Natural killer cell (primary cell): ENCODE measurements around the gene PATJ. TPM values are rescaled to one million over a fixed set of nuclear protein-coding genes. Genes with fewer than 3 reads are reported as not detected.
"Not testable (repeated sequence)": the region's sequence is repeated elsewhere in the genome, so short reads cannot be mapped to it uniquely, and the experiment has no call there.

ENCODE experiments used
- ATAC-seq, 3 donors: fragments of 150-1000 bp in 2 of 3; fragments of 200-7000 bp in 1 of 3; cut with Tn5 transposase; 1 replicate in 1 of 3; 2 replicates in 2 of 3; pipeline ENCODE4 v1.10.0; 2021; ENCODE audit warnings: mild to moderate bottlenecking in 2 of 3, moderate library complexity in 2 of 3
- DNase-seq, 2 donors: peaks; one replicate each; pipeline versions ENCODE4 v3.0.0 to v3.0.0-alpha.2; 2013 to 2021; ENCODE audit warnings: mixed read lengths in 1 of 2
- H3K27ac ChIP-seq: one replicate; pipeline ENCODE4 v1.5.1; 2013; ENCODE audit warnings: mild to moderate bottlenecking, low read length
- H3K27me3 ChIP-seq: one replicate; pipeline ENCODE4 v1.6.1; 2013; ENCODE audit warnings: low read length; ENCODE audit not compliant: control insufficient read depth, insufficient read depth
- H3K36me3 ChIP-seq: one replicate; pipeline ENCODE4 v1.6.1; 2013; ENCODE audit warnings: low read length; ENCODE audit not compliant: control insufficient read depth, insufficient read depth
- H3K4me1 ChIP-seq: one replicate; pipeline ENCODE4 v1.6.1; 2013; ENCODE audit warnings: low read length; ENCODE audit not compliant: control insufficient read depth, insufficient read depth
- H3K4me3 ChIP-seq: one replicate; pipeline ENCODE4 v1.5.1; 2013; ENCODE audit warnings: low read length
- H3K9me3 ChIP-seq: one replicate; pipeline ENCODE4 v1.6.1; 2013; ENCODE audit warnings: low read length; ENCODE audit not compliant: control insufficient read depth, insufficient read depth
- H3K27ac Mint-ChIP-seq, 2 donors: one replicate each; pipeline ENCODE4 v1.8.0; 2022; ENCODE audit warnings: mild to moderate bottlenecking in 2 of 2, mixed read lengths in 2 of 2, moderate library complexity in 1 of 2
- H3K27me3 Mint-ChIP-seq, 2 donors: one replicate each; pipeline ENCODE4 v1.8.0; 2022; ENCODE audit warnings: low read depth in 2 of 2, mixed read lengths in 2 of 2
- H3K36me3 Mint-ChIP-seq: one replicate; pipeline ENCODE4 v1.8.0; 2022; ENCODE audit warnings: mixed read lengths
- H3K4me1 Mint-ChIP-seq, 2 donors: one replicate each; pipeline ENCODE4 v1.8.0; 2022; ENCODE audit warnings: mixed read lengths in 2 of 2
- H3K4me3 Mint-ChIP-seq: one replicate; pipeline ENCODE4 v1.8.0; 2022; ENCODE audit warnings: mild to moderate bottlenecking, moderate library complexity, mixed read lengths
- H3K9me3 Mint-ChIP-seq, 2 donors: one replicate each; pipeline ENCODE4 v1.8.0; 2022; ENCODE audit warnings: mixed read lengths in 2 of 2
- CTCF ChIP-seq: fragments of 200-600 bp; IDR thresholded peaks from one replicate; pipeline ENCODE4 v1.8.0; 2022; ENCODE audit warnings: antibody characterized with exemption
- WGBS: methylation state at CpG from one replicate; pipeline ENCODE4 v1.1.7; 2013; ENCODE audit warnings: missing lambda C conversion rate; ENCODE audit not compliant: insufficient coverage; 5-methylcytosine and 5-hydroxymethylcytosine counted together
- intact Hi-C: fragments of 100-400 bp; cut with micrococcal nuclease; formaldehyde crosslinking; loops from one replicate; pipeline ENCODE4 v1.14.2; 2022
- total RNA-seq, 4 donors: library from RNA; stranded (reverse); fragments of 120-200 nt in 1 of 4; gene quantifications; one replicate each; pipeline versions ENCODE4 v1.2.3 to v1.2.4, GENCODE V29; 2013 to 2022

The PATJ gene
- total RNA-seq, 3 donors from 2014 or later (not counting 1 experiment from before 2014, with no cell fraction given): 15.0 to 18.5 (median 16.7) TPM

- H3K36me3 Mint-ChIP-seq: no peaks in the 10 kb centered on the region
- ATAC-seq: no peak
- WGBS: 93% methylated on average over 3 of the region's 3 CpGs
These were observed 48.6 kb downstream of the PATJ start for GRCh38 chr1:61790837-61791236.

GRCh38 chr1:61797045-61797755 is 54.9 kb downstream of the PATJ start:
- H3K4me3 Mint-ChIP-seq: no peak overlapping the region
- no peaks in the 10 kb centered on the region for H3K36me3 Mint-ChIP-seq

More at GRCh38 chr1:61790837-61791236, 48.6 kb downstream of the PATJ start:
- Mint-ChIP-seq H3K9me3 (no peaks in the 10 kb centered on the region), H3K4me1 (no peaks in the 10 kb centered on the region), H3K4me3 (no peak overlapping the region), H3K27ac (no peak overlapping the region), H3K27me3 (no peaks in the 10 kb centered on the region)
- DNase-seq: no peak
- Histone ChIP-seq H3K27ac (no peak overlapping the region), H3K27me3 (no peaks in the 10 kb centered on the region), H3K4me3 (no peak overlapping the region), H3K4me1 (no peaks in the 10 kb centered on the region), H3K36me3 (peaks cover 3% of the 10 kb centered on the region), H3K9me3 (no peaks in the 10 kb centered on the region)
- no peak for TF ChIP-seq CTCF
- intact Hi-C loops: no loop called here

GRCh38 chr1:61801047-61801446 is 58.8 kb downstream of the PATJ start:
- H3K27me3 ChIP-seq, H3K4me3 Mint-ChIP-seq, H3K9me3 Mint-ChIP-seq, H3K27ac Mint-ChIP-seq, H3K36me3 Mint-ChIP-seq, intact Hi-C loops, ATAC-seq, H3K4me1 Mint-ChIP-seq, DNase-seq, H3K4me3 ChIP-seq, H3K4me1 ChIP-seq, H3K27me3 Mint-ChIP-seq, H3K9me3 ChIP-seq, H3K27ac ChIP-seq: not testable (repeated sequence)
- no CpG with 5 or more reads among the region's 1 CpG for WGBS
- H3K36me3 ChIP-seq: peaks cover 14% of the 10 kb centered on the region

More at GRCh38 chr1:61797045-61797755, 54.9 kb downstream of the PATJ start:
- H3K27ac ChIP-seq: no peak overlapping the region
- H3K4me1 ChIP-seq: no peaks in the 10 kb centered on the region
- peaks cover 7% of the 10 kb centered on the region for H3K36me3 ChIP-seq
- TF ChIP-seq CTCF: no peak
- intact Hi-C loops: no loop called here
- H3K27me3 ChIP-seq: no peaks in the 10 kb centered on the region
- DNase-seq (no peak), ATAC-seq (no peak)
- no peaks in the 10 kb centered on the region for H3K9me3 ChIP-seq
- H3K27ac Mint-ChIP-seq: no peak overlapping the region
- no peaks in the 10 kb centered on the region for H3K9me3 Mint-ChIP-seq
- WGBS: 79% methylated on average over 9 of the region's 10 CpGs
- H3K4me3 ChIP-seq: no peak overlapping the region
- H3K27me3 Mint-ChIP-seq: no peaks in the 10 kb centered on the region
- no peaks in the 10 kb centered on the region for H3K4me1 Mint-ChIP-seq

GRCh38 chr1:61807606-61808140 is 65.4 kb downstream of the PATJ start:
- intact Hi-C loops: no loop called here
- no peak overlapping the region for H3K27ac ChIP-seq
- Mint-ChIP-seq H3K27ac (no peak overlapping the region), H3K36me3 (peaks cover 9% of the 10 kb centered on the region), H3K9me3 (no peaks in the 10 kb centered on the region), H3K27me3 (no peaks in the 10 kb centered on the region), H3K4me1 (no peaks in the 10 kb centered on the region), H3K4me3 (no peak overlapping the region)
- no peaks in the 10 kb centered on the region for H3K27me3 ChIP-seq
- no peaks in the 10 kb centered on the region for H3K9me3 ChIP-seq
- H3K36me3 ChIP-seq: peaks cover 7% of the 10 kb centered on the region
- 92% methylated on average over 3 of the region's 4 CpGs for WGBS
- H3K4me3 ChIP-seq: no peak overlapping the region
- ATAC-seq (no peak), DNase-seq (no peak)
- TF ChIP-seq CTCF: no peak
- no peaks in the 10 kb centered on the region for H3K4me1 ChIP-seq
